Endometrial microvascular endothelial cells (primary cell): ENCODE data around the gene KAZN. TPM values are rescaled to one million over a fixed set of nuclear protein-coding genes. Genes with fewer than 3 reads are reported as not detected.

Experiments used
- in situ Hi-C: cut with HindIII; loops from 2 replicates; pipeline ENCODE4 v1.10.0; 2017; ENCODE audit warnings: low sequenced_read_pairs, low pct_unique_long_range_greater_than_20kb; ENCODE audit errors: inconsistent ontology term
- total RNA-seq: library from RNA; depleted of rRNA; stranded (reverse); fragments of >200 nt; gene quantifications from one replicate; pipeline ENCODE4 v1.2.3, GENCODE V29; 2015; ENCODE audit errors: inconsistent ontology term

The KAZN gene
- total RNA-seq, 1 donor from 2014 or later, result 0.93 TPM

DNA sequence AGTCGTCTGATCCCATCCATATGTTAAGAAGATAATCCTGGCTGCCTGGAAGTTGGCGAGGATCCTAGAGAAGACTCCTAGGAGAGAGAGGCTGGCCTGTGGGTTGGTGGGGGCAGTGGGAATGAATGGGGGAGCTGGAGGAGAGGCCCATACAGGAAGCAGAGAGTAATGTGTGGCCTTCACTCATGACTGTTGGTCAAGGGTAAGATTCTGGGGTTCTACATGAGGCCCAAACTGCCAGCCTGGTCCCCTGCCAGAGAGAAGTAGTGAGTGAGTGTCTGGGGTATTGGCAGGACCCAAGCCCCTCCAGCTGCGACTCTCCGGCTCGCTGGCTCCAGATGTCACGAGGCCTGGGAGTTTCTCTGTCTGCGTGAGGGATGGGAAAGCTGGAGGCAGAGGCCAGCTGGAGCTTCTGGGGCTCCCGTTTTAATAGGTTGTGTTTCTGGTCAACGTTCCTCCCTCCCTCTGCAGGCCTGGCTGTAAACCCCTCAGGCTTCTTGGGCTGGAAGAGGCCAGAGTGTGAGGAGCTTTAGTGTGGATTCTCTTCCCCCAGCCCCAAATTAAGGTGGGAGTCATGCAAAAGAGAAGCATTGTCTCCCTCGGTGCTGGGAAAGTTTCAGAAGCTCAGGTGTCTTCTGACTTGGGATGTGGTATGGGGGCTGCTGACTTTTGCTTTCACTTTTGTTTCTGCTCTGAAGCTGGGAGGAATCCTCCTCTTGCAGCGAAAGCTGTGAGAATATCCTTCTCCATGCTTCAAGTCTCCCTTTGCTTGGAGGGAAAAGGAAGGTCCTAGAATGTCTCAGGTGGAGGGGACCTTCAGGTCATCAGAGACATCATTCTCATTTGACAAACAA, 557.6 kb downstream of the KAZN start:
- in situ Hi-C loops, result no loop called here

GRCh38 chr1:15156807-15157380, 558.4 kb downstream of the KAZN start:
- in situ Hi-C loops, result no loop called here

- in situ Hi-C loops, result no loop called here
Observed at GRCh38 chr1:15157524-15158399, 559.3 kb downstream of the KAZN start.

DNA sequence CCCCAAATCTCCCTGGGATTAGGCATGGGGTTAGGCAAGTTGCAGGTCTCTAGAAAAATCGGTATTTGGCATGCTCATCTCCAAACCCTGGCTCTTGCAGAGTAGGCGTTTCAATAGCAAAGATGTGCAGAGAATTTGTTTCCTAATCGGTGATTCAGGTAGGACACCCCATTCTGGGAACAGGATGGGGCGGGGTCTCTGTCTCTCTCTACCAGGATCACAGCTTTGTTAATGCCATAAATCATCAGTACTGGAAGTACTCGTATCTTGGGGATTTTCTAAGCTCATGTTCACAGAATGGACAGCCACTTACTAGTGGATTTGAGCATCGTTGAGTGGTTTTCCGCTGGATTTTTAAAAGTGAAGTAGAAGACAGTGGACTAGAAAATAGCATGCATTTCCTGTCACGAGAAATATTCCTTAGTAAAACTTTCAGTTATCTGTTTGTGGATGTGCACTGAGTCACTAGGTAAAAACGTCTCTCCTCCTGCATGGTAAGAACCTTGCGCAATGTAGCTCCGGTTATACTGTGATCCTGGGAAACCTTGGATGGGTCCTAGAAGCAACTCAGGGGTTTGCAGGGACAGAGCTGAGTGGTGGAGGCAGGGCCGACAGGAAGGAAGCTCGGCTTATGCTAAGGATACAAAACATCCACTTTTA, 560.2 kb downstream of the KAZN start:
- in situ Hi-C loops, result no loop called here

DNA sequence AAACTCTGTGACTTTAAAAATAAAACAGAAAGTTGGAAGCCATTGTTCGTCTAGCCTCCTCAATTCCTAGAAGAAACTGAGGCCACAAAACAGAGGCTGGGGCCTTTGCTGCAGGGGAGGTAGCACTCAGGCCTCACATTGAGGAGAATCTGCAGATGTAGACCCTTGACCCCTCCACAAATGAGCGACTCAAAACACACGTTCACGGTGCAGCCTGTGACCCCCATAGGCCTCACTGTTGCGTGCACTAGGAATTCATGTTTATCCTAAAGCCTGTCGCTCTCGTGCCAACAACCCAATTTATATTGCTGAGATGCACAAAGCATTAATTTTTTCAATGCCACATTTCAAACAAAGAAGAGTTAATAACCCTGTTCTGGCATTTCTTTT, 560.7 kb downstream of the KAZN start:
- in situ Hi-C loops, result no loop called here

GRCh38 chr1:15160626-15161025, 562.1 kb downstream of the KAZN start:
- in situ Hi-C loops, result no loop called here

- in situ Hi-C loops, result no loop called here
Observed at GRCh38 chr1:15167386-15167785, 568.9 kb downstream of the KAZN start.
